Mucosa of descending colon (tissue), 3 donors: ENCODE data around the gene S100A3. TPM values are rescaled to one million over a fixed set of nuclear protein-coding genes. Genes with fewer than 3 reads are reported as not detected.
"Not testable (repeated sequence)": the region's sequence is repeated elsewhere in the genome, so short reads cannot be mapped to it uniquely, and the experiment has no call there.

Experiments used
- ATAC-seq: fragments of 200-7000 bp; cut with Tn5 transposase; one replicate; pipeline ENCODE4 v1.9.1; 2020; ENCODE audit warnings: mild to moderate bottlenecking, moderate library complexity
- DNase-seq, 3 donors: peaks; one replicate each; pipeline ENCODE4 v3.0.0-alpha.2; 2020
- H3K36me3 ChIP-seq: fragments of 200-600 bp; one replicate; pipeline ENCODE4 v1.8.0; 2021; ENCODE audit warnings: low read depth, mild to moderate bottlenecking
- H3K4me1 ChIP-seq: fragments of 200-600 bp; one replicate; pipeline ENCODE4 v1.8.0; 2021; ENCODE audit warnings: low read depth, mild to moderate bottlenecking
- H3K4me3 ChIP-seq: fragments of 200-600 bp; one replicate; pipeline ENCODE4 v1.8.0; 2021; ENCODE audit warnings: mild to moderate bottlenecking
- H3K9me3 ChIP-seq: fragments of 200-600 bp; one replicate; pipeline ENCODE4 v1.8.0; 2021; ENCODE audit warnings: mild to moderate bottlenecking
- CTCF ChIP-seq: fragments of 200-600 bp; IDR thresholded peaks from one replicate; pipeline ENCODE4 v1.8.0; 2022; ENCODE audit warnings: antibody characterized with exemption, mild to moderate bottlenecking
- intact Hi-C, 2 donors: fragments of 100-400 bp; cut with DNase I in 1 of 2; cut with micrococcal nuclease in 1 of 2; formaldehyde crosslinking; loops; one replicate each; pipeline versions ENCODE4 v1.11.0 to v1.11.1; 2022; cut with DNase I, micrococcal nuclease
- total RNA-seq, 3 donors: library from RNA; stranded (reverse); fragmentation: NEBNext Ultra II Directional in 2 of 3; extraction: Animal tissue kit (Norgen Biotek cat#: 25700) in 2 of 3; gene quantifications; one replicate each; pipeline versions ENCODE4 v1.2.1 to v1.2.4, GENCODE V29; 2021 to 2023
- donor health status: DM: no; HTN: no; CAD: no; lungs with moderate emphysema.
- donor health status: DM: no; HTN: no; CAD: no.
- donor health status: DM: no; HTN: yes; CAD: no.

The S100A3 gene
- total RNA-seq, 3 donors from 2014 or later: 0.85 to 2.2 TPM; not detected in 1

GRCh38 chr1:153587314-153587713 is 38.3 kb upstream of the S100A3 start:
- no peaks in the 10 kb centered on the region for H3K4me1 ChIP-seq

GRCh38 chr1:153586347-153586746 is 37.3 kb upstream of the S100A3 start:
- TF ChIP-seq CTCF: no peak
- Histone ChIP-seq H3K4me3 (no peak overlapping the region), H3K4me1 (no peaks in the 10 kb centered on the region), H3K36me3 (no peaks in the 10 kb centered on the region), H3K9me3 (no peaks in the 10 kb centered on the region)
- intact Hi-C loops: no loop called here
- no peak for DNase-seq
- ATAC-seq: no peak

More at GRCh38 chr1:153587314-153587713, 38.3 kb upstream of the S100A3 start:
- DNase-seq: no peak
- Histone ChIP-seq H3K9me3 (no peaks in the 10 kb centered on the region), H3K36me3 (no peaks in the 10 kb centered on the region), H3K4me3 (no peak overlapping the region)
- no peak for TF ChIP-seq CTCF
- intact Hi-C loops: no loop called here
- no peak for ATAC-seq

GRCh38 chr1:153585006-153585405 is 35.9 kb upstream of the S100A3 start:
- H3K9me3 ChIP-seq: no peaks in the 10 kb centered on the region
- no peak for TF ChIP-seq CTCF
- intact Hi-C loops: no loop called here
- DNase-seq (no peak), ATAC-seq (no peak)
- no peaks in the 10 kb centered on the region for H3K36me3 ChIP-seq
- no peak overlapping the region for H3K4me3 ChIP-seq
- no peaks in the 10 kb centered on the region for H3K4me1 ChIP-seq

- no peaks in the 10 kb centered on the region for H3K36me3 ChIP-seq
- DNase-seq: no peak
- H3K4me3 ChIP-seq: no peak overlapping the region
- no peaks in the 10 kb centered on the region for H3K9me3 ChIP-seq
- intact Hi-C loops: no loop called here
- no peak for TF ChIP-seq CTCF
- H3K4me1 ChIP-seq: no peaks in the 10 kb centered on the region
- no peak for ATAC-seq
These were observed 34.9 kb upstream of the S100A3 start for GRCh38 chr1:153583976-153584375.

GRCh38 chr1:153583514-153583913 is 34.5 kb upstream of the S100A3 start:
- H3K4me1 ChIP-seq, H3K9me3 ChIP-seq, DNase-seq, ATAC-seq, H3K4me3 ChIP-seq, intact Hi-C loops, H3K36me3 ChIP-seq: not testable (repeated sequence)

GRCh38 chr1:153582836-153583235 is 33.8 kb upstream of the S100A3 start:
- H3K9me3 ChIP-seq, H3K4me1 ChIP-seq, ATAC-seq, intact Hi-C loops, H3K4me3 ChIP-seq, DNase-seq, H3K36me3 ChIP-seq: not testable (repeated sequence)

GRCh38 chr1:153578936-153579335 is 29.9 kb upstream of the S100A3 start:
- no peak for TF ChIP-seq CTCF
- intact Hi-C loops: no loop called here
- no peak overlapping the region for H3K4me3 ChIP-seq
- DNase-seq: no peak
- no peaks in the 10 kb centered on the region for H3K36me3 ChIP-seq
- no peak for ATAC-seq
- H3K4me1 ChIP-seq: peaks cover 10% of the 10 kb centered on the region
- peaks cover 2% of the 10 kb centered on the region for H3K9me3 ChIP-seq
